Spleen (tissue), 7 donors: ENCODE measurements around the gene SPG11.

ENCODE experiments used
- POLR2A ChIP-seq, 3 donors: fragments of 450-650 bp; IDR thresholded peaks; one replicate each; pipeline ENCODE4 v1.5.1; 2017; ENCODE audit warnings: antibody characterized with exemption in 3 of 3, mild to moderate bottlenecking in 1 of 3
- TF ChIP-seq, protein P1 (sequence below), 11 experiments: fragments of 200-600 bp in 7 of 11; fragments of 450-650 bp in 4 of 11; sonication (generic) in 4 of 11; IDR thresholded peaks in 8 of 11; conservative IDR thresholded peaks in 3 of 11; 1 replicate in 7 of 11; 2 replicates in 4 of 11; pipeline versions ENCODE4 v1.4.0 to v1.8.0; 2016 to 2021; ENCODE audit warnings: antibody characterized with exemption in 11 of 11, inconsistent platforms in 4 of 11, mild to moderate bottlenecking in 1 of 11
- donor health status: DM: no; HTN: no; CAD: no; lungs with moderate emphysema.
- donor health status: DM: no; HTN: no; CAD: no.
- donor health status: DM: no; HTN: no; CAD: no.

DNA sequence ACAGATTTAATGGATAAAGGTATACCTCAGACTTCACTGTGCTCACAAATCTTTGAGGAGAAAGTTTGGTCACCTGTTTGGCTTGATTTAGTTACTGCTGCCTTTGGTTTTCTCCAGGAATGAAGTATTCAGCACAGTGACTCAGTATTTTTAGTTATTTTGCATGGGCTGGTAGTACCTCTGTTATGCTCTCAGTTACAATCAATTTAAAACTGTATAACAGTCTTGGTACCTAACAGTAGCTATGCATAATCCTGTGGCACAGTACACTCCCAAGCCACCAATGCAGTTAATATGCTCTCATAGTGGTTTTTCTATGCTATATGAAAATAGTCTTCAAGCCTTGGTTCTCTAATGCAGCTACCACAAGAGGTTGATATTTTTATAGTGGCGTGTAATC lies 138.4 kb downstream of the SPG11 start:
- no peak for TF ChIP-seq POLR2A (IDR thresholded peaks at IDR 0.05)
- TF ChIP-seq, protein P1, sequence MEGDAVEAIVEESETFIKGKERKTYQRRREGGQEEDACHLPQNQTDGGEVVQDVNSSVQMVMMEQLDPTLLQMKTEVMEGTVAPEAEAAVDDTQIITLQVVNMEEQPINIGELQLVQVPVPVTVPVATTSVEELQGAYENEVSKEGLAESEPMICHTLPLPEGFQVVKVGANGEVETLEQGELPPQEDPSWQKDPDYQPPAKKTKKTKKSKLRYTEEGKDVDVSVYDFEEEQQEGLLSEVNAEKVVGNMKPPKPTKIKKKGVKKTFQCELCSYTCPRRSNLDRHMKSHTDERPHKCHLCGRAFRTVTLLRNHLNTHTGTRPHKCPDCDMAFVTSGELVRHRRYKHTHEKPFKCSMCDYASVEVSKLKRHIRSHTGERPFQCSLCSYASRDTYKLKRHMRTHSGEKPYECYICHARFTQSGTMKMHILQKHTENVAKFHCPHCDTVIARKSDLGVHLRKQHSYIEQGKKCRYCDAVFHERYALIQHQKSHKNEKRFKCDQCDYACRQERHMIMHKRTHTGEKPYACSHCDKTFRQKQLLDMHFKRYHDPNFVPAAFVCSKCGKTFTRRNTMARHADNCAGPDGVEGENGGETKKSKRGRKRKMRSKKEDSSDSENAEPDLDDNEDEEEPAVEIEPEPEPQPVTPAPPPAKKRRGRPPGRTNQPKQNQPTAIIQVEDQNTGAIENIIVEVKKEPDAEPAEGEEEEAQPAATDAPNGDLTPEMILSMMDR (IDR thresholded peaks at IDR 0.05 in 8 of 11, conservative IDR thresholded peaks at IDR 0.05 in 3 of 11) = no peak
